GM20000 (cell line): ENCODE data around the gene MICAL1.

Source experiments
- DNase-seq: peaks from one replicate; pipeline ENCODE4 v3.0.0; 2012; ENCODE audit warnings: low spot score
- TF ChIP-seq, protein P1 (sequence below): IDR thresholded peaks from 2 replicates; pipeline ENCODE4 v1.5.1; 2012; ENCODE audit warnings: mild to moderate bottlenecking, control low read depth; ENCODE audit errors: extremely low read depth, missing control alignments

MICAL1 gene

DNA sequence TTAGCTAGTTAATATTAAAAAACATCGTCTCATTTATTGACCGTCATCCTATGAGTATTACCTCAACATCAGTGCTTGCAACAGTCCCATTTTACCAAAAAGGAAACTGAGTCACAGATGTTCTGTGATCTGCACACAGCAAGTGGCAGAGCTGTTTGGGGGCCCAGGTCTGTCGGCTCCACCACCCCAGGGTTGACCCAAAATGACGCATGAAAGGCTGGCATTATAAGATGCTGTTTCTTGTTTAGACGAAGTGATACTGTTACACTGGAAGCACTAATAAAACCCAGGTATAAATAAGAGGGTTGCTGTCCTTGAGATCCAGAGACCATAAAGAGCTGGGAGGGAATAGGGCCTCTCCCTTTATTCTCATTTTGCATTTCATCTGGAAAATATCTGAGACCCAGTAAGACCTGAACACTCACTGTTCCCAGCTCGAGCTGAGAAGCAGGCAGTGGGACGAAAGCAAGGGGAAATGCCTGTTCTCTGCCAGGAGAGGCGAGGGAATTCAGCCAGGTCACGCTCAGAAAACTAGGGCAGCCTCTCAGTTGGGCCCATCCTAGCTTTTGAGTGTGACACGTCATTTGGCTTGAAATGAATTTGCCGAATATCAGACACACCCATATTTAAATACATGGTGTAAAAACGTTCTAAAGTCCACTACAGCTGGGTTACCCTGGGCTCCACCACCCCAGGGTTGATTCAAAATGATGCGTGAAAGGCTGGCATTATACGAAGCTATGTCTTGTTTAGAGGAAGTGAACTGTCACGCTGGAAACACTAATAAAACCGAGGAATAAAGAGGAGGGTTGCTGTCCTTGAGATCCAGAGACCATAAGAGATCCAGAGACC, 1.4 kb upstream of the MICAL1 start:
- TF ChIP-seq, protein P1, sequence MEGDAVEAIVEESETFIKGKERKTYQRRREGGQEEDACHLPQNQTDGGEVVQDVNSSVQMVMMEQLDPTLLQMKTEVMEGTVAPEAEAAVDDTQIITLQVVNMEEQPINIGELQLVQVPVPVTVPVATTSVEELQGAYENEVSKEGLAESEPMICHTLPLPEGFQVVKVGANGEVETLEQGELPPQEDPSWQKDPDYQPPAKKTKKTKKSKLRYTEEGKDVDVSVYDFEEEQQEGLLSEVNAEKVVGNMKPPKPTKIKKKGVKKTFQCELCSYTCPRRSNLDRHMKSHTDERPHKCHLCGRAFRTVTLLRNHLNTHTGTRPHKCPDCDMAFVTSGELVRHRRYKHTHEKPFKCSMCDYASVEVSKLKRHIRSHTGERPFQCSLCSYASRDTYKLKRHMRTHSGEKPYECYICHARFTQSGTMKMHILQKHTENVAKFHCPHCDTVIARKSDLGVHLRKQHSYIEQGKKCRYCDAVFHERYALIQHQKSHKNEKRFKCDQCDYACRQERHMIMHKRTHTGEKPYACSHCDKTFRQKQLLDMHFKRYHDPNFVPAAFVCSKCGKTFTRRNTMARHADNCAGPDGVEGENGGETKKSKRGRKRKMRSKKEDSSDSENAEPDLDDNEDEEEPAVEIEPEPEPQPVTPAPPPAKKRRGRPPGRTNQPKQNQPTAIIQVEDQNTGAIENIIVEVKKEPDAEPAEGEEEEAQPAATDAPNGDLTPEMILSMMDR = no peak
- no peak for DNase-seq

DNA sequence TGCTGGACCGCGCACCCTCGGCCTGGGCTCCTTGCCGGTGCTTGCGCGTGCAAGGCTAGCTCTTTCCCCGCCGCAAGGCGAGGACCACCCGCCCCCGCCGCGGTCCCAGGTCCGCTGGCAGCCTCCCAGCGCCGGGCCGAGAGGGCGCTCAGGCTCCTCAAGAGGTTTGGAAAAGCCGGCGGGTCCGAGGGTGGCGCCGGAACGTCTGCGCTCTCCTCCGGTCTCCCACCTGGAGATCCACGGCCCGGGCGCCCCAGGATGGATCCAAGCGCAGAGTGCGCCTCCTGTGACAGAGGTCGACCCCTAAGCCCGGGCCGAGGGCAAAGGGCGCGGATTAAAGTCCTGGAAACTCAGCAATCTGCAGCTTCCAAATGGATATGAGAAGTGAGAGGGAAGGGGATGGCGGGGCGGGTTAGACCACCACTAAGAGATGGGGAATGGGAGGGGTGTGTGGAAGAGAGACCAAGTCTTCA, 575 bp upstream of the MICAL1 start:
- TF ChIP-seq, protein P1 = no peak
- DNase-seq = no peak

DNA sequence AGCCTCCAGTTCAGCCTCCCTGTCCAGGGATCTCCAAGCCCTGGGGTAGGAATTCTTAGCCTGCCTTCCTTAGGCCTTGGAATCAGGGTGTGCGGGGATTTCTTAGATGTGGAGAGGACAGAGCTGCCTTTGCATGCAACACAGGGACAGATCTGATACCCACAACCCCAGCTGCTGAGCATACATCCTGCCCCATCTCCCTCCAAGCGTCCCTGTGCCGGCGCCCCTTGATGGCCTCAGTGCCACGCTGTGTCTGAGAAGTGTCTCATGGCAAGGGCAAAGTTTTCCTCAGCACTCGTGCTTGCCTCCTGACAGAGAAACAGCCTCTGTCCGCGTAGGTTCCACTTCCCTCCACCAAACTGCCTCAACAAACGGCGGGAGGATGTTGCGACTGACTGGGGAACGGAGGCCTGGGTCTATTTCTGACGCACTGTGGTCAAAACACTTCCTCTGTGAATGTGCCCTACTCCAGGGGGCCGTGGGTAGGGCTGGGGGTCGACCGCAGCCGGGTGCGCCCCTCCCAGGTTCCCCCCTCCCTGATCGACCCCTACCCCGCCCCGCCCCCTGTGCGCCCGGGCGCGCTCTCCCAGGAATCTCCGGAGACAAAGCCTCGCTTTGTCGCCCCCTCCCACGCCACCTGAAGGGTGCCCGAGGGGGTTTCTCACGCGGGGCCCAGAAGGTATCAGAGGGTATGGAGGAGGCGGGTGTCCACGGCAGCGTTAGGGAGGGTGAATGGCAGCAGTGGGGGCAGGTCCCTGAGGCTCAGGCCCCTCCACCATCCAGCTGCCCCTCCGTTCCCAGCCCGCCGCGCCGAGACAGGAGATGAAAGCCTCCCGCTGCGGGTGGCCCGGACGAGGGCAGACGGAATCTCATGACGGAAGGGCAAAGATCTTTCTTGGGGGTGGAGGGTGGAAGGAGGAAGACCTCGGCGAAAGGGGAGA, 806 bp downstream of the MICAL1 start:
- TF ChIP-seq, protein P1 = no peak

DNA sequence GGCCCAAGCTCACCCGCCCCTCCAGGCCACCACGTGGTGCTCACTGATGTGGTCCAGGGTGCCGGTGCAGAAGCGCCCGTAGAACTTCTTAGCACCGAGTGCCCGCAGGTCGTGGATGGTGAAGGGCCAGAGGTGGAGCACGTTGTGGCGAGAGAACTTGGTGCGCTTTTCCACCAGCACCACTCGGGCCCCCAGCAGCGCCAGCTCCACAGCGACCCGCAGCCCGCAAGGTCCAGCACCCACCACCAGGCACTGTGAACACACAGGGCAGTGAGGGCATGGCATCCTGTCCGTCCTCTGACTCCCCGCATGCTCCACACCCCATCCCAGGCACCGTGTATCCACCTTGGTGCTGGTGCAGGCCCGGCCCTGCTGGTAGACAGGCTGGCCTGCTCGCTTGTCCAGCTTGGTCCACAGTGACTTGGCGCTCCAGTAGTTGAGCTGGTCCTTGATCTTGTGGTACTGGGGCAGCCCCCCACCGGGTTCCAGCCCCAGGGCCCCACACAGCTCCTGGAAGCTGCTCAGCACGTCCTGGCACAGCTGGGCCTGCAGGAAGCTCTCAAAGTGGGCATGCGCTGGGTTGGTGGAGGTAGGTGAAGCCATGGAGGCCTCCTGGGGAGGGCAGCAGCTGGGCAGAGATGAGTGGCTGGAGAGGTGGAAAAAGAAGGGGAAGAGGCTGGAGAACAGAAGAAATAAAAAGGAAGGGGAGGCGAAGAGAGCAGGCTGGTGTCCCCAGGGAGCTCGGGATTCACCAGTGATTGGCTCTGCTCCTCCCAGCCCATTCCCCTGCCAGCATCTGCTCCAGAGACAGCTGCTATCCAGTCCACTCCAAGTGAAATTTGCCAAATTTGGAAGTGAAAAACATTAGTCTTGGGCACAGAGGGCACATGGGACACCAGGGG, 1.7 kb downstream of the MICAL1 start:
- TF ChIP-seq, protein P1 = no peak
- DNase-seq = no peak

More for the DNA sequence above, 806 bp downstream of the MICAL1 start:
- peak; percentile 74 for DNase-seq

DNA sequence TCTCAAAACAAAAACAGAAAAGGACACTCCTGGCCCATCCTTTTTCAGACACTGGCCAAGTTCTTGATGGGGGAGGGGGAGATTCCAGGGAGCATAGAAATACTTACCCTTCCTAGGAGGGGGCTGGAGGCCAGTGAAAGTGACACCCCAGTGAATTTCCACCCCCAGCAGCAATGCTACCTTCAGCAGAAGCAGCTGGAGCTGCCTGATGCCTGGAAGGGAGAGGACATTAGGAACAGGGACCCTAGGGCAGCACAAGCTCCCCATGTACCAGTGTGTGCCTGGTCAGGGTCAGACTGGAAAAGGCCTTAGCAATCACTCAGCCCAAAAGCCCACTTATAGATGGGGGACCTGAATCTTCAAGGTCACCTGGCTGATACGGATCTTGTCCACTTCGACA, 2.4 kb downstream of the MICAL1 start:
- TF ChIP-seq, protein P1 = no peak
- no peak for DNase-seq

DNA sequence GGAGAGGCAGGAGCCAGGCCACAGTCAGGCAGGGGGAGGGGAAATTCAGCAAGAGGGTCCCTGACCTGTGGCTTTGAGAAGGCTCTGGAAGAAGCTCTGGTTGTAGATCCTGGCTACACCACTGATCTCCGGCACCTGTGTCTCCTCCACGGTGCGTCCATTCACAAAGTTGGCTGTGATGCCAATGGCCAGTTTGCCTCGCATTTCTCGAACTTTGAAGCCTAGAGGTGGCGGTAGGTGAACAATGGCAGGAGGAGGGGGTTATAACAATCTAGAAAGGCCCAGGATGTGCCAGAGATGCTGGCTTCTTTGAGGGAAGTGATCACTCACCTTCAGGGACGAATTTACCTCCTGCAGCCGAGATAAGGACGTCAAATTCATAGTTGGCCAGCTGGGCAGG, 3.4 kb downstream of the MICAL1 start:
- no peak for DNase-seq
- TF ChIP-seq, protein P1 = no peak
